ENCODE results near the gene TRIM33.

DNA sequence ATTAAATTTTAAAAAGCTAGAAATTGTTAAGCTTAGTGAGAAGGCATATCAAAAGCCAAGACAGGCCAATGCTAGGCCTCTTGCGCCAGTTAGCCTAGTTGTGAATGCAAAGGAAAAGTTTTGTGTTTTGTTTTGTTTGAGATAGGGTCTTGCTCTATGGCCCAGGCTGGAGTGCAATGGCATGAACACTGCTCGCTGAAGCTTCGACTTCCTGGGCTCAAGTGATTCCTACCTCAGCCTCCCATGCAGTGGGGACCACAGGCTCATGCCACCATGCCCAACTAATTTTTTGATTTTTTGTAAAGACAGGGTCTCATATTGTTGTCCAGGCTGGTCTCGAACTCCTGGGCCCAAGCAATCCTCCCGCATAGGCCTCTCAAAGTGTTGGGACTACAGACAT, 40.3 kb downstream of the TRIM33 start:
- TF ChIP-seq, protein P1, sequence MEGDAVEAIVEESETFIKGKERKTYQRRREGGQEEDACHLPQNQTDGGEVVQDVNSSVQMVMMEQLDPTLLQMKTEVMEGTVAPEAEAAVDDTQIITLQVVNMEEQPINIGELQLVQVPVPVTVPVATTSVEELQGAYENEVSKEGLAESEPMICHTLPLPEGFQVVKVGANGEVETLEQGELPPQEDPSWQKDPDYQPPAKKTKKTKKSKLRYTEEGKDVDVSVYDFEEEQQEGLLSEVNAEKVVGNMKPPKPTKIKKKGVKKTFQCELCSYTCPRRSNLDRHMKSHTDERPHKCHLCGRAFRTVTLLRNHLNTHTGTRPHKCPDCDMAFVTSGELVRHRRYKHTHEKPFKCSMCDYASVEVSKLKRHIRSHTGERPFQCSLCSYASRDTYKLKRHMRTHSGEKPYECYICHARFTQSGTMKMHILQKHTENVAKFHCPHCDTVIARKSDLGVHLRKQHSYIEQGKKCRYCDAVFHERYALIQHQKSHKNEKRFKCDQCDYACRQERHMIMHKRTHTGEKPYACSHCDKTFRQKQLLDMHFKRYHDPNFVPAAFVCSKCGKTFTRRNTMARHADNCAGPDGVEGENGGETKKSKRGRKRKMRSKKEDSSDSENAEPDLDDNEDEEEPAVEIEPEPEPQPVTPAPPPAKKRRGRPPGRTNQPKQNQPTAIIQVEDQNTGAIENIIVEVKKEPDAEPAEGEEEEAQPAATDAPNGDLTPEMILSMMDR (IDR thresholded peaks at IDR 0.05) = no peak
- TF ChIP-seq POLR2A (IDR thresholded peaks at IDR 0.05) = no peak

Measured in suprapubic skin (tissue), 3 donors.